GM18508 (cell line): ENCODE data around the gene P2RX7.
"Not testable (repeated sequence)": the region's sequence is repeated elsewhere in the genome, so short reads cannot be mapped to it uniquely, and the experiment has no call there.

Source experiments
- ATAC-seq: cut with Tn5 transposase; IDR thresholded peaks from one replicate; pipeline ENCODE4 v1.9.1; 2021; ENCODE audit warnings: moderate number of reproducible peaks; ENCODE audit not compliant: insufficient read depth, unreplicated experiment

The P2RX7 gene

DNA sequence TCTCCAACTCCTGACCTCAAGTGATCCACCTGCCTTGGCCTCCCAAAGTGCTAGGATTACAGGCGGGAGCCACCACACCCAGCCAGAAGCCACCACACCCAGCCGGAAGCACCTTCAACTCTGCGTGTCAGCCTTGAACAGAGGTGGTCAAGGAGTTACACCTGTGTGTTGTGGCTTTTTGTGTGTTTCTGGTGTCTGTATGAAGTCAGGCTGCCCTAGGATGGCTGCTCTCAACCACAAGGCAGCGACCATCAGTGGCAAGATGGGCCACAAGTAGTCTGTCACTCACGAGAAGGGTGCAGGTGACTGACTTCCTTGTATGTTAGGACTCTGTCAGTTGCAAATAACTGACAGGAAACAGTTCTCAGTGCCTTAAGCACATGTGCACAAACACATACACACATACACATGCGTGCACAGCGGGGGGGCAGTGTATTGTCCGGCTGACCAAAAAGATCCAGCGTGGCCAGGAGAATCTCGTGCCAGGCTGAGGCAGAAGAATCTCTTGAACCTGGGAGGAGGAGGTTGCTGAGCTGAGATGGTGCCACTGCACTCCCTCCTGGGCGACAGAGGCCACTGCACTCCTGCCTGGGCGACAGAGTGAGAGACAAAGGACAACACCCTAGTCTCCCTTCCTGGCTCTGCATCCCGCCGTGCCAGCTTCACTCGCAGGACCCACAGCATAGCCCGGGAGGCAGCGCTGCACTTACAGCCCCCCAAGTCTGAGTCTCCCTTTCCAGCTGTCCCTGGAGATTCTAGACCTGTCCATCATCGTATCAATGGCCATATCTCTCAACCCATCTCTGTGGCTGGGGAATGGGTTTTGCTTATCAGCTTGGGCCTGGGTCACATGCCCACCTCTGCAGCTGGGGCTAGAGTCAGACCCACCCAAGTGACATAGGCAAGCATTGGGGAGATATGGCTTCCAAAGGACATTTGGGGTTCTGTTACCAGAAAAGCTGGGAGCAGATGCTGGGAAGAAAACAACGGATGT, 90.9 kb downstream of the P2RX7 start:
- ATAC-seq = no peak

DNA sequence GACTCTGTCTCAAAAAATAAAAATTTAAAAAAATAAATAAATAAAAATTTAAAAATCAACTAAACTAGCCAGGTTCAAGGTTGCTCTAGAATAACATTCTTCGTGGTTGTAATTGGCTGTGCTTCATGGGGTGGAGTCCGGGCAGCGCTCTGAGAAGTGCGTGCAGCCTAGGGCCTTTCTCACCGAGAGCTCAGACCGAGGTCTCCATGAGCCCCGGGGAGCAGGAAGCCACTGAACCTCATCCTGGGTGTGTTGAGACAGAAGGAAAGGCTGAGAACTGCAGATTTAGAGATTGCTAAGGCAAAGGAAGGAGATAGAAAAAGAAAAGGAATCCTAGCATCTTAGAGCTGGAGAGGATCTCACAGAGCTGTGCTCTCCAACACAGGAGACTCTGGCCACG, 91.9 kb downstream of the P2RX7 start:
- ATAC-seq = no peak

DNA sequence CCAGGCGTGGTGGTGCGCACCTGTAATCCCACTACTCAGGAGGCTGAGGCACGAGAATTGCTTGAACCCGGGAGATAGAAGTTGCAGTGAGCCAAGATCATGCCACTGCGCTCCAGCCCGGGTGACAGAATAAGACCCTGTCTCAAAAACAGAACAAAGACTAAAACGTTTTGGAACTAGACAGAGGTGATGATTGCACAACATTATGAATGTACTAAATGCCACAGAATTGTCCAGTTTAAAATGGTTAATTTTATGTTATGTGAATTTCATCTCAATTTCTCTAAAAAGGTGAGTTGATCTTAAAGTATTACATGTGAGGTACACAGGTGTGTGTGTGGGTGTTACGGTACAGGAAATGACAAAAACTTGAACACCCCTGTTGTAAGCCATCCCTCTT, 93.7 kb downstream of the P2RX7 start:
- ATAC-seq = no peak

DNA sequence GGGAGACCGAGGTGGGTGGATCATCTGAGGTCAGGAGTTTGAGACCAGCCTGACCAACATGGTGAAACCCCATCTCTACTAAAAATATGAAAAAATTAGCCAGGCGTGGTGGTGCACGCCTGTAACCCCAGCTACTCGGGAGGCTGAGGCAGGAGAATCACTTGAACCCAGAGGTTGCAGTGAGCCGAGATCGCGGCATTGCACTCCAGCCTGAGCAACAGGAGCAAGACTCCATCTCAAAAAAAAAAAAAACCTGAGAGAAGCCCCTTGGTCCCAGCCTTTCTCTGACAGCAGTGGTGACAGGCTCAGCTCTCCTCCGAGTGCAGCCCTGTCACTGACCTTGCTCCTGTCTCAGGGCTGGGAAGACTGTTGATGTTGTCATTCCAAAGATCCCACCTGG, 94.2 kb downstream of the P2RX7 start:
- not testable (repeated sequence) for ATAC-seq

DNA sequence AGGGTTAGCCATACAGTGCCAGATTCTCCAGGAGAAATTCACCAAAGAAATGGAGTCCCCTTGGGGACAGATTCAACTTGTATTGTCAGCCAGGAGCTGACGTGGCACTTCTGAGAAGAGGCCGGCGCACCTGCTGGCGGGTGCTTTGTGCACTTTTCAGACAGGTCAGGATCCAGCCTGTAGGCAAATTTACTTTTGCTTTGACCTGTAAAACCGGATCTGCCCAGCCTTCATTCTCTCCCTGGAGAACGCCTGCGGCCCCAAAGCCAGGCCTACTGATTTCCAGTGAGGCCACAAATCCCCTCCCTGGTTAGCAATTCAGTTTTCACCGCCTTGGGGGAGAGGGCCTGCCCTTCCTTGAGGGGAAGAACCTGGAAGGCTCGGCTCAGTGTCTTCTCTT, 94.6 kb downstream of the P2RX7 start:
- no peak for ATAC-seq

DNA sequence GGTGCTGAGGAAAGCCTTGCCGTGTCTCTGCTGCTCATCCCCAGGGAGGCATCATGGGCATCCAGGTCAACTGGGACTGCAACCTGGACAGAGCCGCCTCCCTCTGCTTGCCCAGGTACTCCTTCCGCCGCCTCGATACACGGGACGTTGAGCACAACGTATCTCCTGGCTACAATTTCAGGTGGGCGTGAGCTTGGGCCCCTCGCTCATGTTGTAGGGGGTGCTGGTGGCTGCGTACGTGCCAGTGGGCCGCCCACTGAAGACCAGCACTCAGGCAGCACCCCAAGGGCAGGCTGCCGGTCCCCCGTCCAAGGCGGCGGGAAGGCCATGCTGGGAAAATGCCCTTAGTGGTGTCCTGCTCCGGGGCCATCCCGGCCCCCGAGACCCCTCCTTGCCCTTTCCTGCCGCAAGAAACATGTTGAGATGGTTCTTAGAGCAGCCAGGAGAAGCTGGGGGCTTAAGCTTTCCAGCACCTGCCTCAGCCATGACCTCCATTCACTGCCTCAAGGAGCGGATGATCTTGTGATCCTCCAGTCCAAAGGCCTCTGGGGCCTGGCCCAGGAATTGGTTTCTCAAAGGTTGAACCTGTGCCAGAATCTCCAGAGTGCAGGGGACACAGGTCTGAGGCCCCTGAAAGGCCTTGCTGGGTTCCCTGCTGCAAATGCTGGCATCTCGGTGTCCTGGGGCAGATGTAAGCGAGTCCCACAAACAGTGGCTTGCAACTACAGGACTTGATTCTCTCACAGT, 96.4 kb downstream of the P2RX7 start:
- ATAC-seq = no peak

DNA sequence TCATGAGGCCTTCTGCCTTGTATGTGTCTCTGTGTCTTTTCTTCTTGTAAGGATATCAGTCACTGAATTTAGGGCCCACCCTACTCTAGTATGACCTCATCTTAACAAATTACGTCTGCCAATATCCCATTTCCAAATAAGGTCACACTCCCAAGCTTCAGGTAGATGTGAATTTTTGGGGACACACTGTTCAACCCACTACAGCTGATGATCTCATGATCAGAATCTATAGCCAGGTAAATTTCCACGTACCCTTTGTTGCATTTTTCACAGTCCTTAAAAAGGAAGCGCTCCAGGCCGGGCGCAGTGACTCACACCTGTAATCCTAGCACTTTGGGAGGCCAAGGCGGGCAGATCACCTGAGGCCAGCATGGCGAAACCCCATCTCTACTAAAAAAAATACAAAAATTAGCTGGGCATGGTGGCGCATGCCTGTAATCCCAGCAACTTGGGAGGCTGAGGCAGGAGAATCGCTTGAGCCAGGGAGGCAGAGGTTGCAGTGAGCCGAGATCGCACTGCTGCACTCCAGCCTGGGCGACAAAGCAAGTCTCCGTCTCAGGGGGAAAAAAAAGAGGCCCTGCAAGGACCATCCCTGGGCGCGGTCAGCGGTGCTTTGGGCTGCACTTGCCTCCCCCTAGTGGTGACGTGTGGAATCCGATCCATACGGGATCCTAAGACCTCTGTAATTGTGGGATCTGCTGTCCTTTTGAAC, 97.3 kb downstream of the P2RX7 start:
- not testable (repeated sequence) for ATAC-seq

DNA sequence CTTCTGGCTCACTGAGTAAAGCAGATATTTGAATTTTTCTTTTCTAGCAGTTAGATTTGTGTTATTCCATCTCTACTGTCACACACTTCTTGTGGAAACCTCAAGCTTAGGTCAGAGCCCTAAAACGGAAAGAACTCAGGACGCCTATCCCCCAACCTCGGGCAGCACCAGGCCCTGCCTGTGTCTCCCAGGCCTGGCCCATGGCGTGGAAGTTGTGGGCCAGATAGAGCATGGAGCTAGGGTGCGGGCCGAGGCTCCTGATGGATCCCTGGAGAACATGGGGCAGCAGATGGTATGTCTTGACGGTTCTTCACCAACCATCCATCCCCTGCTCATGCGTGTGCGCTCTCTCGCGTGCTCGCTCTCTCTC, 97.8 kb downstream of the P2RX7 start:
- no peak for ATAC-seq

DNA sequence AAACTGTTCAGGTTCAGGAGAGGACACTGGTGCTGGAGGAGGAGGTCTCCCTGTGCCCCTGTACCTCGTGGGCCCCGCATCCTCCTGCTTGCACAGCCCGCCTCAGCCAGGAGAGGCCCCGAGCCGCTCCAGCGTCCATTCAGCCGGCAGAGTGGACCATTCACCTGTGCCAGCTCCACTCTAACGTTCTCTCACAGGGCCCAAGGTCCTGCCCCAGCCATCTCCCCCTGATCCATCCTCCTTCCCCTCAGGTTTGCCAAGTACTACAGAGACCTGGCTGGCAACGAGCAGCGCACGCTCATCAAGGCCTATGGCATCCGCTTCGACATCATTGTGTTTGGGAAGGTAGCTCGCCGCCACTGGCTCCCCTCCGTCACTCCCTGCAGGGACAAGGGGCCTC, 99.5 kb downstream of the P2RX7 start:
- ATAC-seq = no peak

DNA sequence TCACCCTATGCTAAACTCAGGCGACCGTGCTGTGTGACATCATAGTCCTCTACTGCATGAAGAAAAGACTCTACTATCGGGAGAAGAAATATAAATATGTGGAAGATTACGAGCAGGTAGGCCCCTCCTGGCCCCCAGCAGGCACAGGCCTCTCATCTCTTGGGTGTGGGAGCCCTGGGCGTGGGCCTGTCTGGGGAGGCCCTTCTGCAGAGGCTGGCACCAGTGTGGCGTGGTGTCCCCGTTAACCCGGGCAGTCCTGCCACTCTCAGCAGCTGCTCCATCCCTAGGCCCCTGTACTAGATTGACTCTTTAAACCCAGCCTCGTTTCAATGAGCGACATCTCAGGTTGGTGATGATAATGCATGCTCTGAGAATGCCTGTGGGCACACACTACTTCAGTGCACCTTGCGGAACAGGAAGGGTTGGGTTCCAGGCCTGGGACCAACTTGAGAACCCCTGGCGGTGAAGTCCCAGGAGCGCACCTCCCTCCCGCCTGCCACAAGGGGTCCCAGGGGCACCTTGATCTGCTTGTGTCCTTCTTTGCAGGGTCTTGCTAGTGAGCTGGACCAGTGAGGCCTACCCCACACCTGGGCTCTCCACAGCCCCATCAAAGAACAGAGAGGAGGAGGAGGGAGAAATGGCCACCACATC, 100.4 kb downstream of the P2RX7 start:
- no peak for ATAC-seq

DNA sequence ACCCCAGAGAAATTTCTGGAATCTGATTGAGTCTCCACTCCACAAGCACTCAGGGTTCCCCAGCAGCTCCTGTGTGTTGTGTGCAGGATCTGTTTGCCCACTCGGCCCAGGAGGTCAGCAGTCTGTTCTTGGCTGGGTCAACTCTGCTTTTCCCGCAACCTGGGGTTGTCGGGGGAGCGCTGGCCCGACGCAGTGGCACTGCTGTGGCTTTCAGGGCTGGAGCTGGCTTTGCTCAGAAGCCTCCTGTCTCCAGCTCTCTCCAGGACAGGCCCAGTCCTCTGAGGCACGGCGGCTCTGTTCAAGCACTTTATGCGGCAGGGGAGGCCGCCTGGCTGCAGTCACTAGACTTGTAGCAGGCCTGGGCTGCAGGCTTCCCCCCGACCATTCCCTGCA, 100.9 kb downstream of the P2RX7 start:
- ATAC-seq = no peak

DNA sequence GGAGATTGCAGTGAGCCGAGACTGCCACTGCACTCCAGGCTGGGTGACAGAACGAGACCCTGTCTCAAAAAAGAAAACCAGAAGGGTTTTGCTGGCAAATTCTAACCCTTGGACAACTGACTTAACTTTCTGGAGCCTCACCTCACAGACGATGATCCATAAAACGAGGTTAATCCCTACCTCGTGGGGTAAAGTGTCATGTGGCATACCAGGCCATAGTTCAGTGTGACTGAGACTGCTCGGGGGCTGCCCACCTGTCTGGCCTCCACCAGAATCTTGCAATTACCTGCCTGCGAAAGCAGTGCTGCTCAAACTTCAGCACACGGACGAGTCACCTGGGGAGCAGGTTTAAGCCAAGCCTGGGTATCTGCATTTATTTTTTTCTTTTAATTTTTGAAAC, 104.1 kb downstream of the P2RX7 start:
- no peak for ATAC-seq

DNA sequence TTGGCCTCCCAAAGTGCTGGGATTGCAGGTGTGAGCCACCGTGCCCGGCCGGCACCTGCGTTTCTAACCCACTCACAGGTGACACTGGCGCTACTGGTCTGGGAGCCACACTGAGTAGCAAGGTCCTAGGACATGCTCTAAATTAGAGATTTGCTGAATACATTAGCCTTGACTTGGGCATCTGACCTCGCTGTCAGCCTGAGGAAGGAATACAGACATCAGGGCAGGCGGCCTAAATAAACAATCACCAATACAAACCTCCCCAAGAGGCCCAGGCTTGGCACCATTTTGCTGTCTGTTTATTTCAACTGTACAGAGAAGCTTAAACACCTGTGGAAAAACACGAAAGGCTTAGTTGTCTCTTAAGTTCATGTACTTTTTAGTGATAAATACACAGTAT, 104.7 kb downstream of the P2RX7 start:
- ATAC-seq = no peak
